22Rv1 (cell line): ENCODE data around the gene PLA2G5.

Experiments
- CTCF ChIP-seq: fragments of 450-650 bp; IDR thresholded peaks from 2 replicates; pipeline ENCODE4 v1.5.1; 2017; ENCODE audit warnings: mild to moderate bottlenecking
- ZFX ChIP-seq: fragments of 450-650 bp; IDR thresholded peaks from 2 replicates; pipeline ENCODE4 v1.6.1; 2017; ENCODE audit warnings: antibody characterized with exemption, borderline replicate concordance

- TF ChIP-seq CTCF: peak; percentile 51
- no peak for TF ChIP-seq ZFX
Measured at GRCh38 chr1:20100632-20101355, 30.8 kb downstream of the PLA2G5 start.
